Liver (tissue), 3 donors: ENCODE results near the gene NOP14.
A peak's percentile ranks its signal among the peaks of the same experiment; 100 is the strongest.

ENCODE experiments used
- ATF3 ChIP-seq: IDR thresholded peaks from 2 replicates; pipeline ENCODE4 v1.6.1; 2016; ENCODE audit warnings: antibody characterized with exemption
- CTCF ChIP-seq: fragments of 150-350 bp; IDR thresholded peaks from 2 replicates; pipeline ENCODE4 v1.5.1; 2017; ENCODE audit warnings: improper control_type of control experiment, low read depth, low read length; ENCODE audit not compliant: missing input control
- EGR1 ChIP-seq, 2 donors: IDR thresholded peaks; 2 replicates each; pipeline ENCODE4 v1.6.1; 2016 to 2018; ENCODE audit warnings: antibody characterized with exemption in 2 of 2, low read depth in 2 of 2
- FOXA1 ChIP-seq: IDR thresholded peaks from 2 replicates; pipeline ENCODE4 v1.6.1; 2016; ENCODE audit warnings: antibody characterized with exemption
- HNF4G ChIP-seq: IDR thresholded peaks from 2 replicates; pipeline ENCODE4 v1.6.1; 2016; ENCODE audit warnings: antibody characterized with exemption
- JUND ChIP-seq, 2 donors: IDR thresholded peaks; 2 replicates each; pipeline ENCODE4 v1.6.1; 2016; ENCODE audit warnings: antibody characterized with exemption in 2 of 2
- MAX ChIP-seq: IDR thresholded peaks from 2 replicates; pipeline ENCODE4 v1.6.1; 2016; ENCODE audit warnings: antibody characterized with exemption
- RAD21 ChIP-seq, 2 donors: IDR thresholded peaks; 2 replicates each; pipeline ENCODE4 v1.6.1; 2016; ENCODE audit warnings: antibody characterized with exemption in 2 of 2, mild to moderate bottlenecking in 2 of 2
- REST ChIP-seq: IDR thresholded peaks from 2 replicates; pipeline ENCODE4 v1.6.1; 2016; ENCODE audit warnings: antibody characterized with exemption, mild to moderate bottlenecking
- RXRA ChIP-seq, 2 donors: IDR thresholded peaks; 2 replicates each; pipeline ENCODE4 v1.6.1; 2017 to 2018; ENCODE audit warnings: antibody characterized with exemption in 2 of 2, mild to moderate bottlenecking in 1 of 2
- SP1 ChIP-seq: IDR thresholded peaks from 2 replicates; pipeline ENCODE4 v1.6.1; 2018; ENCODE audit warnings: antibody characterized with exemption, mild to moderate bottlenecking
- TAF1 ChIP-seq: conservative IDR thresholded peaks from 2 replicates; pipeline ENCODE4 v1.6.1; 2016; ENCODE audit warnings: antibody characterized with exemption, mild to moderate bottlenecking
- YY1 ChIP-seq: IDR thresholded peaks from 2 replicates; pipeline ENCODE4 v1.6.1; 2016; ENCODE audit warnings: antibody characterized with exemption, mild to moderate bottlenecking
- ZBTB33 ChIP-seq: IDR thresholded peaks from 2 replicates; pipeline ENCODE4 v1.6.1; 2016; ENCODE audit warnings: antibody characterized with exemption
- donor health status: healthy.
- donor health status: healthy.

GRCh38 chr4:2947926-2948325 is 15.3 kb downstream of the NOP14 start:
- no peak for TF ChIP-seq FOXA1
- TF ChIP-seq CTCF, result no peak
- TF ChIP-seq REST, result no peak
- TF ChIP-seq EGR1 (IDR thresholded peaks at IDR 0.05; ENCODE audit: low read depth in 2 of 2), result no peak
- peak; percentile 62 for TF ChIP-seq YY1
- TF ChIP-seq JUND (IDR thresholded peaks at IDR 0.05), result no peak
- no peak for TF ChIP-seq TAF1
- TF ChIP-seq MAX, result no peak
- no peak for TF ChIP-seq RAD21 (IDR thresholded peaks at IDR 0.05)
- TF ChIP-seq ZBTB33, result no peak
- TF ChIP-seq RXRA (IDR thresholded peaks at IDR 0.05), result peak; percentile 79 to 84
- TF ChIP-seq SP1, result peak; percentile 52
- no peak for TF ChIP-seq ATF3
- TF ChIP-seq HNF4G, result no peak
